Activated CD4-positive, alpha-beta T cell treated with anti-CD3 and anti-CD28 coated beads, Interleukin-2, amount 50 U/mL, for 48 hours (primary cell): ENCODE data around the gene FAM217A.

Experiments used
- DNase-seq, 2 experiments: peaks; one replicate each; pipeline ENCODE4 v3.0.0-alpha.2; 2020

FAM217A gene

GRCh38 chr6:4021133-4021853, 57.6 kb downstream of the FAM217A start:
- DNase-seq: peak; percentile 91 to 94

- DNase-seq: no peak
Measured at GRCh38 chr6:4020822-4021132, 58.2 kb downstream of the FAM217A start.

- no peak for DNase-seq
Measured at GRCh38 chr6:4018924-4019236, 60.1 kb downstream of the FAM217A start.
